ENCODE measurements around the gene ZC3H6. TPM values are rescaled to one million over a fixed set of nuclear protein-coding genes. Genes with fewer than 3 reads are reported as not detected.
"Not testable (repeated sequence)": the region's sequence is repeated elsewhere in the genome, so short reads cannot be mapped to it uniquely, and the experiment has no call there.

The ZC3H6 gene
- total RNA-seq, 1 donor = 3.0 TPM

- H3K4me3 ChIP-seq (ENCODE audit: low read depth, low read length) = peak overlapping the region; percentile 91
- DNase-seq (ENCODE audit: low read depth) = peak; percentile 93
- TF ChIP-seq CTCF (IDR thresholded peaks at IDR 0.05; ENCODE audit: insufficient read depth, low read depth, low read length) = no peak
Observed at GRCh38 chr2:112275887-112276773, 733 bp downstream of the ZC3H6 start.

- H3K4me3 ChIP-seq (ENCODE audit: low read depth, low read length) = peak overlapping the region; percentile 91
- TF ChIP-seq CTCF (IDR thresholded peaks at IDR 0.05; ENCODE audit: insufficient read depth, low read depth, low read length) = no peak
- no peak for DNase-seq (ENCODE audit: low read depth)
Observed at GRCh38 chr2:112276954-112277353, 1.6 kb downstream of the ZC3H6 start.

GRCh38 chr2:112277596-112278220 lies 2.3 kb downstream of the ZC3H6 start:
- TF ChIP-seq CTCF (IDR thresholded peaks at IDR 0.05; ENCODE audit: insufficient read depth, low read depth, low read length) = no peak
- H3K4me3 ChIP-seq (ENCODE audit: low read depth, low read length) = no peak overlapping the region
- no peak for DNase-seq (ENCODE audit: low read depth)

- not testable (repeated sequence) for H3K4me3 ChIP-seq (ENCODE audit: low read depth, low read length); DNase-seq (ENCODE audit: low read depth)
Observed at GRCh38 chr2:112282066-112282465, 6.7 kb downstream of the ZC3H6 start.

- DNase-seq (ENCODE audit: low read depth); H3K4me3 ChIP-seq (ENCODE audit: low read depth, low read length): not testable (repeated sequence)
Observed at GRCh38 chr2:112283535-112283934, 8.1 kb downstream of the ZC3H6 start.

- no peak for DNase-seq (ENCODE audit: low read depth)
- no peak for TF ChIP-seq CTCF (IDR thresholded peaks at IDR 0.05; ENCODE audit: insufficient read depth, low read depth, low read length)
- H3K4me3 ChIP-seq (ENCODE audit: low read depth, low read length) = no peak overlapping the region
Observed at GRCh38 chr2:112290088-112290487, 14.7 kb downstream of the ZC3H6 start.

- H3K4me3 ChIP-seq (ENCODE audit: low read depth, low read length) = no peak overlapping the region
- no peak for TF ChIP-seq CTCF (IDR thresholded peaks at IDR 0.05; ENCODE audit: insufficient read depth, low read depth, low read length)
- DNase-seq (ENCODE audit: low read depth) = no peak
Observed at GRCh38 chr2:112290648-112291047, 15.3 kb downstream of the ZC3H6 start.
